ENCODE results near the gene RAI1. TPM values are rescaled to one million over a fixed set of nuclear protein-coding genes. Genes with fewer than 3 reads are reported as not detected.

RAI1 gene
- total and polyA plus RNA-seq, 2 of the 13 experiments (the other 11 are each of a cell fraction or from before 2014, with no cell fraction given) = 3.4 to 5.2 TPM

GRCh38 chr17:17812211-17813054 lies 131.2 kb downstream of the RAI1 start (continued):
- no peak for TF ChIP-seq TIGD3 (CRISPR knock-in tag; IDR thresholded peaks at IDR 0.05; ENCODE audit: borderline replicate concordance)
- no peak for TF ChIP-seq MYPOP (CRISPR knock-in tag; IDR thresholded peaks at IDR 0.05)
- TF ChIP-seq NBN (conservative IDR thresholded peaks at IDR 0.05) = no peak
- TF ChIP-seq ZBTB25 (CRISPR knock-in tag; IDR thresholded peaks at IDR 0.05) = no peak
- TF ChIP-seq ZNF646 (CRISPR knock-in tag; IDR thresholded peaks at IDR 0.05) = no peak
- TF ChIP-seq ZBTB34 (CRISPR knock-in tag; IDR thresholded peaks at IDR 0.05) = no peak
- TF ChIP-seq ZFYVE20 (CRISPR knock-in tag; IDR thresholded peaks at IDR 0.05; ENCODE audit: borderline replicate concordance, low read depth) = no peak
- TF ChIP-seq ZBTB7A (CRISPR knock-in tag; IDR thresholded peaks at IDR 0.05) = no peak; the same call in 1 of the 2 replicates
- TF ChIP-seq HOXA7 (CRISPR knock-in tag; IDR thresholded peaks at IDR 0.05) = no peak
- no peak for TF ChIP-seq ZSCAN30 (CRISPR knock-in tag; IDR thresholded peaks at IDR 0.05)
- no peak for TF ChIP-seq ZBED4 (CRISPR knock-in tag; IDR thresholded peaks at IDR 0.05; ENCODE audit: borderline replicate concordance)
- TF ChIP-seq SNAPC2 (CRISPR knock-in tag; IDR thresholded peaks at IDR 0.05) = no peak

Data from HepG2 (cell line).